Sigmoid colon (tissue), 4 donors: Measurements from ENCODE around the gene NRG3.

Experiments
- EP300 ChIP-seq, 4 donors: sonication (generic); formaldehyde crosslinking; IDR thresholded peaks; one replicate each; pipeline ENCODE4 v1.6.1; 2017; ENCODE audit warnings: antibody characterized with exemption in 4 of 4
- POLR2A ChIP-seq, 2 donors: fragments of 450-650 bp; IDR thresholded peaks; one replicate each; pipeline ENCODE4 v1.6.1; 2016; ENCODE audit warnings: antibody characterized with exemption in 2 of 2, mild to moderate bottlenecking in 2 of 2, moderate library complexity in 2 of 2

DNA sequence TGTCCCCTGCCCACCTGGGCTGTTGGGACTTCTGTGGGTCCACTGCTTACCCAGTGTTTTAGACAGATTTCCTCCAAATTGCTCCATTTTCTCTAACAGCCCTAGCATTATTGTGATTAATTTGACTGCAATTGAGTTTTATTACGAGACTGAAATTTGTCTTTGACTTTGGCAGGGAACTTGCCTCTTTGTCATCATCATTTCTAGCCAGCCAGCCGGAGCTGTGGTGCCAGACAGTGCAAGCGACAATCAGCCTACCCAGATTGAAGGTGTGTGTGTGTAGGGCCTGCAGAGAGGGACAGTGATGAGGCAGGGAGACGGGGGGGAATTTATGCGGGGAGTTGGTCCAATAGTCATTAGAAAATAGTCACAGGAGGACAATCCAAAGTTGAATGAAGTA, 743.0 kb downstream of the NRG3 start:
- no peak for TF ChIP-seq EP300 (IDR thresholded peaks at IDR 0.05)
- TF ChIP-seq POLR2A (IDR thresholded peaks at IDR 0.05): no peak
